ENCODE data around the gene GLRX.
"Not testable (repeated sequence)": the region's sequence is repeated elsewhere in the genome, so short reads cannot be mapped to it uniquely, and the experiment has no call there.

Gene GLRX, protein sequence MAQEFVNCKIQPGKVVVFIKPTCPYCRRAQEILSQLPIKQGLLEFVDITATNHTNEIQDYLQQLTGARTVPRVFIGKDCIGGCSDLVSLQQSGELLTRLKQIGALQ

DNA sequence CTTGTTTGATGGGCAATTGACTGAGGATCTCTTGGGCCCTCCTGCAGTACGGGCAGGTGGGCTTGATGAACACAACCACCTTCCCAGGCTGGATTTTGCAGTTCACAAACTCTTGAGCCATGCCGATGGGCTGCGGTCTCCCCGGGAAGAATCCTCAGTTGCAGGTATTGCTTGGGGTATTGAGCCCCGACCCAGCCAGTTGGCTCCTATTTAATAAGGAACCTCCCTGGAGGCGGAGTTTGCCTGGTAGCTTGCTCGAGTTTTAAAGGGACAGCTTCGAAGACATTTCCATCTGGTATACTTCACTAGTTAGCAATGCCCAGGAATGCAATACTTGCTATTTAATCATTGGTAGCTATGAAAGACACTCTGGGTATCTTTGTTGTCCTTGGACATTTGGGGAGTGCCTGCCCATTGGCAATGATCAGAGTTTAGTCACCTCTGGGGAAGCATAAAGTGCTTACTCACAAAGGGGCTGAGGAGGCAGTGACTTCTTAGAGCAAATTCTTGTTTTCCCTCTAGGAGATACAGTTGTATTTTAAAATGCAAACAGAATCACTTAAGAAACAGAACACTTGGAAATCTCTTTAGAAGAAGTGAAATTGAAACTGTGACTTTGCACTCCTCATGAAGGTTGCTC is at the start of gene GLRX:
Gene GLRX, minus strand, starts transcription at position 185 of the 640 bp plus-strand sequence. Its CDS starts 64 bp downstream, at position 121.
- no peak for FAIRE-seq

- no peak for FAIRE-seq
Measured at GRCh38 chr5:95871146-95871806, 48.8 kb upstream of the GLRX start.

DNA sequence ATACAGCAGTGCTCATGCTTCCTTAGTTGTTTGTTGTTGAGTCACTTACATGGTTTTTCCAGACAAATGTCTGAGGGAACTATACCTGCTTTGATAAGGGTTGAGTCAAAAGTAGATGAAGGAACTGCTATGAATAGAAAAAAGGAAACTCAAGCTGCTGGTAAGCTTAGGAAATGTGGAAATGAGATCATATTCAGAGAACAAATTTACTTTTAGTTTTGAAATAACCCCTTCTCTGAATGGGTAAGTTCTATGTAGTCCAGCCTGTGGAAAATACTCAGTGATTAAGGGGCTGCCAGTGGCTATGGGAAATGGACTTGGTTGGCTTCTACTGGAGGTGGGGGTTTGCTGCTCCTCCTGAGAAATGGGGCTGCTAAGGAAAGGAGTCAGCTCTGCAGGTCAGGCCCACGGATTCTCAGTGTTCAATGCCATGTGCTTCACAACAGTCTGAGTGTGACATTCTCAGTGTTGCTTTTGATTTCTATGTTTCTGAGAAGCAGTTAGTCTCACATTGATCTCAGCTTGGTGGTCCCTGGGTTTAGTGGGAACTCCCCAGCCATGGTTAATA is 47.7 kb upstream of the GLRX start:
- FAIRE-seq = no peak

DNA sequence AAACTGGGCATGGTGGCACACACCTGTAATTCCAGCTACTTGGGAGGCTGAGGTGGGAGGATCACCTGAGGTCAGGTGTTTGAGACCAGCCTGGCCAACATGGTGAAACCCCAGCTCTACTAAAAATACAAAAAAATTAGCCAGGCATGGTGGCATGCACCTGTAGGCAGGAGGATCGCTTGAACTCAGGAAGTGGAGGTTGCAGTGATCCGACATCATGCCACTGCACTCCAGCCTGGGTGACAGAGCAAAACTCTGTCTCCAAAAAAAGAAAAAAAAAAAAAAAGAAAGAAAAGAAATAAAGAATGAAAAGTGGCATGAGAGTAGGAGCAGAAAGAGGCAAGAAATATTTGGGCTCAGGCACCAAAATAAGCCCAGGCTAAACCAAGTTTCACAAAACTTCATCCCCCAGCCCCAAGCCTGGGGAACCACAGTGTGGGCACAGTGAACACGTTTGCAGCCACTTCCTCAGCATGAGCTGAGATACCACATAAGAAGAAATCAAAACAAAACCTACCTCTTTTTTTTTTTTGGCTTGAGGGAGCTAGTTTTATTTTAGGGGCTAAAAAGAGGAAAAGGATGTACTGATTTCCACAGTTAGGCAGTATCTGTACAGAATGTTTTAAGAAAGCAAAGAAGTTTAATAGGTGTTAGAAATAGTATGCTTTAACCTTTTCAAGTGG is 46.8 kb upstream of the GLRX start:
- FAIRE-seq = not testable (repeated sequence)

- FAIRE-seq = no peak
Measured at GRCh38 chr5:95868136-95868535, 45.6 kb upstream of the GLRX start.

- no peak for FAIRE-seq
Measured at GRCh38 chr5:95866435-95867040, 44.0 kb upstream of the GLRX start.

DNA sequence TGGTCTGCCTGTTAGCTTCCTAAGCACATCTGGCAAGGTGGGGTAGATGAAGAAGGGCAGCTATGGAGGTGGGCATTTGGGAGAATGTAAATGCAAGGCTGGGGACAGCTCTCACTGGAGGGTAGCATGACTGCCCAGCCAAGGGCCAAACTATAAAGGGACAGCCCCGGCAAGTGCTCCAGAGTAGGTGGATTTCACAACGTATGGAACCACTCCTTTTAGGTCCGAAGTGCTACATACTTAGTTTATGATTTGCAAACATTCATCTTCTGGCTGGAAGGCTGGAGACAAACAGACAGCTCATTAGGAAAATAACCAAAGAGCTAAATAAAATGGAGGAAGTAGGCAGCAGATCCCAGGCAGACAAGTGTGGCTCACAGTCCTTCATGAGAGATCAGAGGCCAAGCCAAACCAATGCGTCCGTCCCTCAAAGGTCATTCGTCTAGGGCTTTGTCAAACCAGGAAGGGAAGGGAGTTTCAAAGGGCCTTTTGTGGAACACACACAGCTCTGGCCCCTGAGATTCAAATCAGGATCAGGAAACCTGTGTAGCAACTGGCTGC is 42.5 kb upstream of the GLRX start:
- no peak for FAIRE-seq

GRCh38 chr5:95864456-95864855 is 41.9 kb upstream of the GLRX start:
- no peak for FAIRE-seq

GRCh38 chr5:95863383-95863757 is 40.8 kb upstream of the GLRX start:
- no peak for FAIRE-seq

GRCh38 chr5:95862671-95863382 is 40.3 kb upstream of the GLRX start:
- no peak for FAIRE-seq

- no peak for FAIRE-seq
Measured at GRCh38 chr5:95861864-95862561, 39.5 kb upstream of the GLRX start.

- no peak for FAIRE-seq
Measured at GRCh38 chr5:95861221-95861863, 38.8 kb upstream of the GLRX start.

DNA sequence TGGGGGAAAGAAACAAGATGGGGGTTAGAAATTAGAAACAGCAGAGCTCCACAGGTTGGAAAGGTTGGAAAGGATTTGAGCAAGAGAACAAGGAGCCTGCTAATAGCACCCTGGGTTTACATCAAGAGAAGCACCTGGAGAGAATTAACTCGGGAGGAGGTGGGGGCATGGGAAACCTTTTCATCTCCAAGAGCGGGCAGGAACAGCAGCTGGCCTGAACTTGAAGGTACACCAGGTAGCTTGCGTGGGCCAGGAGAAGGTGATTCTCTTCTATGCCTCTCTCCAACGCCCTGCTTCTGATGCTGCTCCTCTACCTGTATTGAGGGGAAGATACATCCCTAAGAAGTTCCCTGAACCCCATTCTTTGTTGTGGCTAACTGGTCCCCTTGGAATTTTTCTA is 37.1 kb upstream of the GLRX start:
- FAIRE-seq = no peak

DNA sequence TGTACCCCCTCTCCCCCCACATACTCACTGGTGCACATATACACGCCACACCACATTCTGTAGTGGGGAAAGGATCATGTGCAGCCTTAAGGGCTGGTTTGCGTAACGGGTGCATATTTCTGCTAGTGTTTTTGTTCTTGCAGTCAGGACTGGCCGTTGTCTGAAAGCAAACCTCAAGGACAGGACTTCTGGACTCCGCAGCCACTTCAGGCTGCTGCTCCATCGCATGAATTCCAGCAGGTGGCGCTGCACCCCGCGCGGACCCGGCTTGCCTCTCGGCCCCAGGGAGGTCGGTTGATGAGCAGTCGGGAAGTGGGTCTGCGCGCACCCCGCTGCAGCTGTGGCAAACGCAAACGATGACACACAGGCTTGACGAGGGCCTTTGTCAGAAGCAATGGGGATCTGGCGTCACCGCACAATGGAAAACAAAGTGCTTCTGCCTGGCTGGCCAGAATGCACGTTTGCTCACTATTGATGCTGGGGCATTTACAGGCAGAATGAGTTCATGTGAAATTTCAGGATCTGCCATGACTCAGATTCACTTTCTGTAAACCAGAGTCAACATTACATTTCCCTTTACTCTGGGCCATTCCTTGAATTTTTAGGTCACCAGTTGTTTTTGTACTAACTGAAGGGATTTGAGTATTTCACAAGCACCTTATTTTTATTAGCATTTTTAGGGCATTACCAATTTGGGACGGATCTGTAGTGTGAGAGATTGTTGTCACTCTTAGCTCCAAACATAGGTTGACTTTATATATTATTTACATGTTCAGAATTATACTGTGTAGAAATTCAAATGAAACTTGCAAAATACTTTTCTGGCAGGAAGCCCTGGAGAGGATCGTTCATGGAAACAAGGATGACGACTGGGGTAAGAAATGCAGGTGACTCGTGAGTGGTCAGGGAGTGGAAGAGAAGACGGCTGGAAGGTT is 36.4 kb upstream of the GLRX start:
- FAIRE-seq = no peak

- no peak for FAIRE-seq
Measured at GRCh38 chr5:95858023-95858461, 35.5 kb upstream of the GLRX start.

- FAIRE-seq = no peak
Measured at GRCh38 chr5:95857185-95857945, 34.8 kb upstream of the GLRX start.

DNA sequence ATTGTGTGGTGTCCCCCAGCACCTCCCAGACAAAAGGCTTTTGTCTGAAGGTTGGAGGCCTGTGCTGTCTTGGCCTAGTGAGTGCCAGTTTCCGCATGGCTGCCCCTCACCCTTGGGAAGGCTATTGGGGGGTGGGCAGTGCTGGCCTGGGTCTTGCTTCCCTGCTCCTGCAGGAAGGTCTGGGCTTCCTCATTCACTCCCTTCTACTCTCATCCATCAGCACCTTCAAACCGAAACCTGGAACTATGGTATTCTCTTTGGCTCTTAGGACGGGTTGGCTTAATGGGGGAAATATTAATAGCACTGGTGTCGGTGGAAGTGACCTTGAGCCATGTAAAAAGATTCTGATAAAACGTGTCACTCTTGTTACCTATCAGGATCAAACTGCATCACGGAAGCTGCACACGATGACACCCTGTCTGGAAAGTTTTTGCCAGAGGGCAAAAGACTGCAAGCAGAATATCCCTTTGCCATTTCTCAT is 34.0 kb upstream of the GLRX start:
- no peak for FAIRE-seq

DNA sequence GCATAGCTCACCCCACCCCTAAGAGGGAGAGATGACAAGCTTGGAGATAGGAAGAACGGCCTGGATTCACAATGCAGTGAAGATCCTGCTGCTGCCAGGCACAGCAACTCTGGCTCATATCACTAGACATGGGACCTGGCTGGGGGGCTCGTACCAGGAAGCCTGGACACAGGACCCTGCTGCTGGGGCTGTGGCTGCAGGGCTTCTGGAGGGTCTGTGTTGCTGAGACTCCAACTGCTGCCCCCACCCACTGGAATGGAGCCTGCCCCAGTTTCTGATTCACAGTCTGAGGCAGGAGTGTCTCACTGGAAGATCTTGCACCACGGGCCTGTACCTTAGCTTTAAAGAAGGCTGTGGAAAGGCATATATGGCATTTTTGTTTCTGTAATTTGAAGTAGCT is 31.0 kb upstream of the GLRX start:
- no peak for FAIRE-seq

- FAIRE-seq = no peak
Measured at GRCh38 chr5:95852567-95852966, 30.0 kb upstream of the GLRX start.

Data from G401.6 (cell line).